K562 (cell line): Measurements from ENCODE around the gene PTTG1IP. TPM values are rescaled to one million over a fixed set of nuclear protein-coding genes. Genes with fewer than 3 reads are reported as not detected.
A peak's percentile ranks its signal among the peaks of the same experiment; 100 is the strongest.

Experiments
- ATAC-seq: fragments of 200-7000 bp; cut with Tn5 transposase; 3 replicates; pipeline ENCODE4 v1.9.1; 2020; ENCODE audit warnings: moderate library complexity
- BruUV-seq: library from RNA; stranded (reverse); fragments of 400-500 nt; replicated peaks from 2 replicates; lab custom pipeline; 2021; lab: Mats Ljungman, UMichigan
- CTCF ChIA-PET: fragments of 300-600 bp; formaldehyde crosslinking; extraction: SDS; loops from one replicate; lab custom pipeline; 2021; ENCODE audit warnings: low intra/inter-chr PET ratio; lab: Yijun Ruan, JAX
- POLR2A ChIA-PET: fragments of 300-600, 350-650 bp; sonication (Branson Sonifier 250); formaldehyde crosslinking; extraction: SDS; loops from one replicate; lab custom pipeline; 2021; ENCODE audit warnings: antibody characterized with exemption, inconsistent platforms; lab: Yijun Ruan, JAX
- DNase-seq, 4 experiments: peaks; one replicate each; pipeline versions ENCODE4 v3.0.0 to v3.0.0-alpha.2; 2011 to 2018; ENCODE audit warnings: low spot score in 3 of 4, mixed read lengths in 3 of 4; ENCODE audit errors: extremely low read depth in 1 of 4
- FAIRE-seq: peaks from 2 replicates; lab custom pipeline; 2011; peaks lifted over from hg19 to GRCh38; lab: Jason Lieb, UNC
- H2AFZ ChIP-seq: 2 replicates; pipeline ENCODE4 v1.6.0; 2011; ENCODE audit warnings: low read depth, low read length, control low read depth, inconsistent platforms
- H3K27ac ChIP-seq: fragments of 200-600 bp; 3 replicates; pipeline ENCODE4 v1.8.0; 2011; ENCODE audit warnings: low read depth, mild to moderate bottlenecking, control low read depth, inconsistent platforms, low read length, moderate library complexity, mixed read lengths; ENCODE audit errors: extremely low read depth
- H3K27me3 ChIP-seq, 2 experiments: fragments of 300-600 bp in 1 of 2; 2 replicates in 1 of 2; 3 replicates in 1 of 2; pipeline versions ENCODE4 v1.6.0 to v1.8.0; 2011; ENCODE audit warnings: inconsistent platforms in 2 of 2, low read length in 2 of 2, mild to moderate bottlenecking in 1 of 2, mixed read lengths in 1 of 2, moderate library complexity in 1 of 2; ENCODE audit not compliant: control insufficient read depth in 2 of 2, insufficient read depth in 2 of 2
- H3K36me3 ChIP-seq: fragments of 300-600 bp; 3 replicates; pipeline ENCODE4 v1.8.0; 2011; ENCODE audit warnings: mild to moderate bottlenecking, low read length, inconsistent platforms; ENCODE audit not compliant: control insufficient read depth, insufficient read depth
- H3K4me1 ChIP-seq, 2 experiments: fragments of 200-600 bp in 1 of 2; replicated peaks in 1 of 2; 2 replicates in 1 of 2; 3 replicates in 1 of 2; pipeline versions ENCODE4 v1.5.1 to v1.8.0; 2011; ENCODE audit warnings: inconsistent platforms in 2 of 2, low read length in 2 of 2, mild to moderate bottlenecking in 1 of 2, mixed read lengths in 1 of 2, moderate library complexity in 1 of 2; ENCODE audit not compliant: control insufficient read depth in 2 of 2, insufficient read depth in 2 of 2
- H3K4me2 ChIP-seq: 2 replicates; pipeline ENCODE4 v1.6.1; 2011; ENCODE audit warnings: low read length, control low read depth, inconsistent platforms, mixed read lengths; ENCODE audit not compliant: insufficient read depth
- H3K4me3 ChIP-seq: fragments of 200-600 bp; sonication (generic), shearing (Covaris generic); 2 replicates; pipeline ENCODE4 v1.5.1; 2016; ENCODE audit warnings: control low read depth, inconsistent platforms
- H3K79me2 ChIP-seq: fragments of 200-600 bp; 3 replicates; pipeline ENCODE4 v1.8.0; 2011; ENCODE audit warnings: low read length, inconsistent platforms; ENCODE audit not compliant: control insufficient read depth, insufficient read depth
- H3K9ac ChIP-seq, 2 experiments: 2 replicates each; pipeline versions ENCODE4 v1.6.0 to v1.6.1; 2011; ENCODE audit warnings: low read depth in 2 of 2, low read length in 2 of 2, control low read depth in 1 of 2, inconsistent platforms in 1 of 2, mild to moderate bottlenecking in 1 of 2, mixed read lengths in 1 of 2; ENCODE audit not compliant: insufficient read depth in 1 of 2
- H3K9me1 ChIP-seq: one replicate; pipeline ENCODE4 v1.6.0; 2011; ENCODE audit warnings: inconsistent platforms, mild to moderate bottlenecking, low read length, moderate library complexity; ENCODE audit not compliant: control insufficient read depth, insufficient read depth
- H3K9me3 ChIP-seq: replicated peaks from 2 replicates; pipeline ENCODE4 v1.5.1; 2011; ENCODE audit warnings: low read depth, low read length, inconsistent platforms; ENCODE audit not compliant: control insufficient read depth, insufficient read depth
- H4K20me1 ChIP-seq: replicated peaks from 2 replicates; pipeline ENCODE4 v1.6.1; 2011; ENCODE audit warnings: low read length, inconsistent platforms, mixed read lengths; ENCODE audit not compliant: control insufficient read depth, insufficient read depth
- CC2D1A ChIP-seq: fragments of 450-650 bp; IDR thresholded peaks from 2 replicates; pipeline ENCODE4 v1.6.1; 2017; ENCODE audit warnings: mild to moderate bottlenecking
- CCNT2 ChIP-seq: IDR thresholded peaks from 2 replicates; pipeline ENCODE4 v1.6.1; 2011; ENCODE audit warnings: borderline replicate concordance, low read depth, mild to moderate bottlenecking, moderate library complexity, mixed read lengths, low read length; ENCODE audit not compliant: insufficient read length; ENCODE audit errors: extremely low read depth
- ETS2 ChIP-seq: IDR thresholded peaks from 2 replicates; pipeline ENCODE4 v1.6.1; 2016; ENCODE audit warnings: borderline replicate concordance, missing genetic modification characterization, mild to moderate bottlenecking, moderate library complexity, missing compliant biosample characterization; ENCODE audit not compliant: poor library complexity, severe bottlenecking
- HDAC1 ChIP-seq, 2 experiments: fragments of 450-650 bp; IDR thresholded peaks; 2 replicates each; pipeline ENCODE4 v1.6.1; 2016 to 2017; ENCODE audit warnings: inconsistent platforms in 1 of 2, mild to moderate bottlenecking in 1 of 2, moderate library complexity in 1 of 2
- NFIC ChIP-seq: fragments of 450-650 bp; IDR thresholded peaks from 2 replicates; pipeline ENCODE4 v1.6.1; 2017; ENCODE audit warnings: mild to moderate bottlenecking, inconsistent platforms
- SREBF2 ChIP-seq: sonication (generic); formaldehyde crosslinking; IDR thresholded peaks from 2 replicates; pipeline ENCODE4 v1.4.0; 2020; ENCODE audit warnings: mild to moderate bottlenecking, missing genetic modification reagents
- U2AF2 ChIP-seq: fragments of 200-400 bp; formaldehyde crosslinking; optimal IDR thresholded peaks from 2 replicates; pipeline ENCODE3; 2017; ENCODE audit warnings: low read depth, mild to moderate bottlenecking, low read length
- ZNF146 ChIP-seq: IDR thresholded peaks from one replicate; pipeline ENCODE4 v1.6.1; 2018; ENCODE audit warnings: missing compliant biosample characterization; ENCODE audit not compliant: unreplicated experiment
- ZNF274 ChIP-seq: IDR thresholded peaks from 2 replicates; pipeline ENCODE4 v1.6.1; 2011; ENCODE audit warnings: low read depth, mild to moderate bottlenecking, low read length, moderate library complexity, borderline replicate concordance
- ZNF707 ChIP-seq: fragments of 250-450 bp; sonication (Bioruptor Pico); conservative IDR thresholded peaks from 2 replicates; pipeline ENCODE4 v1.8.0; 2022; ENCODE audit warnings: inconsistent platforms, mild to moderate bottlenecking, moderate library complexity
- WGBS: fragments of 100-300 bp; shearing (Covaris generic); methylation state at CpG from one replicate; pipeline ENCODE4 v1.1.6; 2016; ENCODE audit warnings: low coverage, mixed read lengths; ENCODE audit not compliant: insufficient coverage; ENCODE audit errors: missing lambda C conversion rate; 5-methylcytosine and 5-hydroxymethylcytosine counted together
- in situ Hi-C: fragments of 300-500 bp; cut with MboI; formaldehyde crosslinking; loops from 4 replicates; pipeline ENCODE4 v1.15.0; 2018; ENCODE audit warnings: inconsistent platforms, mixed read lengths
- intact Hi-C: fragments of 100-400 bp; cut with micrococcal nuclease; formaldehyde crosslinking; loops from 2 replicates; pipeline ENCODE4 v1.14.2; 2022
- polyA plus RNA-seq, 8 experiments: library from polyadenylated mRNA; depleted of rRNA in 4 of 8; stranded (reverse) in 5 of 8; unstranded in 3 of 8; fragments of >200 nt; fragmentation: Nextera tagmentation in 2 of 8; fragmentation: Illumina TruSeq in 1 of 8; extraction: Ambion mirVana in 2 of 8; extraction: Trizol in 1 of 8; gene quantifications; 2 replicates each; pipeline versions ENCODE4 v1.2.1 to v1.2.3, GENCODE V29; 2011 to 2014; ENCODE audit warnings: inconsistent platforms in 1 of 8, missing spikeins in 1 of 8
- total RNA-seq, 7 experiments: library from RNA; depleted of rRNA in 6 of 7; stranded (reverse); fragments of >200 nt in 6 of 7; fragmentation: Illumina TruSeq in 2 of 7; extraction: Trizol in 2 of 7; gene quantifications; 2 replicates each; pipeline versions ENCODE4 v1.2.1 to v1.2.3, GENCODE V29; 2011 to 2021; ENCODE audit warnings: low replicate concordance in 1 of 7
- TF ChIP-seq, protein P1 (sequence below), 3 experiments: IDR thresholded peaks in 2 of 3; conservative IDR thresholded peaks in 1 of 3; 2 replicates each; pipeline ENCODE4 v1.5.1; 2011 to 2012; ENCODE audit warnings: low read length in 3 of 3, mild to moderate bottlenecking in 3 of 3, control low read depth in 2 of 3, improper control_type of control experiment in 1 of 3, inconsistent platforms in 1 of 3, low read depth in 1 of 3, mixed read lengths in 1 of 3, moderate library complexity in 1 of 3; ENCODE audit not compliant: insufficient read depth in 2 of 3
- TF ChIP-seq, protein P2 (sequence below): fragments of 450-650 bp; formaldehyde crosslinking; IDR thresholded peaks from 2 replicates; pipeline ENCODE4 v1.4.0; 2020; ENCODE audit warnings: mild to moderate bottlenecking, mixed read lengths
- TF ChIP-seq, protein P3 (sequence below): sonication (generic); formaldehyde crosslinking; IDR thresholded peaks from 2 replicates; pipeline ENCODE4 v1.8.0; 2022; ENCODE audit warnings: mild to moderate bottlenecking, low read depth, missing genetic modification reagents

PTTG1IP gene
- total and polyA plus RNA-seq, 9 of the 15 experiments (the other 6 are each of a cell fraction or from before 2014, with no cell fraction given): 5.0 to 99.3 (median 82.4) TPM

DNA sequence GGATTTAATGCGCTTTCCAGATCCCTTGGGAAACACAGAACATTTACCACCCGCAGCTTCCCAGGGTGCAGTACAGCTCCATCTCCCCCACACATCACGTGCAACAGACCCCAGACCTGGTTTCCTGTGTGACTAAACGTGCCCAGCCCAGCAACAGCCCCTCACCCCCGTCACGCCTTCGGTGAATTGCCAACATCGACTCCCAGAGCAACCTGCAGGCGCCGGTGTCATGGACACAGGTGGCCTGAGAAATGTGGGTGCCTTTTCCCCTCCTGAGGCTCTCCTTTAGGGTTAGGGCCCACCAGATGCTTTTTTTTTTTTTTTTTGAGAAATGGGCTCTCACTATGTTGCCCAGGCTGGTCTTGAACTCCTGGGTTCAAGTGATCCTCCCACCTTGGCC, 31.4 kb downstream of the PTTG1IP start (continued):
- TF ChIP-seq CCNT2 (no peak), ETS2 (tag) (no peak)
- TF ChIP-seq, protein P1, sequence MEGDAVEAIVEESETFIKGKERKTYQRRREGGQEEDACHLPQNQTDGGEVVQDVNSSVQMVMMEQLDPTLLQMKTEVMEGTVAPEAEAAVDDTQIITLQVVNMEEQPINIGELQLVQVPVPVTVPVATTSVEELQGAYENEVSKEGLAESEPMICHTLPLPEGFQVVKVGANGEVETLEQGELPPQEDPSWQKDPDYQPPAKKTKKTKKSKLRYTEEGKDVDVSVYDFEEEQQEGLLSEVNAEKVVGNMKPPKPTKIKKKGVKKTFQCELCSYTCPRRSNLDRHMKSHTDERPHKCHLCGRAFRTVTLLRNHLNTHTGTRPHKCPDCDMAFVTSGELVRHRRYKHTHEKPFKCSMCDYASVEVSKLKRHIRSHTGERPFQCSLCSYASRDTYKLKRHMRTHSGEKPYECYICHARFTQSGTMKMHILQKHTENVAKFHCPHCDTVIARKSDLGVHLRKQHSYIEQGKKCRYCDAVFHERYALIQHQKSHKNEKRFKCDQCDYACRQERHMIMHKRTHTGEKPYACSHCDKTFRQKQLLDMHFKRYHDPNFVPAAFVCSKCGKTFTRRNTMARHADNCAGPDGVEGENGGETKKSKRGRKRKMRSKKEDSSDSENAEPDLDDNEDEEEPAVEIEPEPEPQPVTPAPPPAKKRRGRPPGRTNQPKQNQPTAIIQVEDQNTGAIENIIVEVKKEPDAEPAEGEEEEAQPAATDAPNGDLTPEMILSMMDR (IDR thresholded peaks at IDR 0.05 in 2 of 3, conservative IDR thresholded peaks at IDR 0.05 in 1 of 3; ENCODE audit: insufficient read depth in 2 of 3, low read depth in 1 of 3, low read length in 3 of 3): no peak
- TF ChIP-seq, protein P2, sequence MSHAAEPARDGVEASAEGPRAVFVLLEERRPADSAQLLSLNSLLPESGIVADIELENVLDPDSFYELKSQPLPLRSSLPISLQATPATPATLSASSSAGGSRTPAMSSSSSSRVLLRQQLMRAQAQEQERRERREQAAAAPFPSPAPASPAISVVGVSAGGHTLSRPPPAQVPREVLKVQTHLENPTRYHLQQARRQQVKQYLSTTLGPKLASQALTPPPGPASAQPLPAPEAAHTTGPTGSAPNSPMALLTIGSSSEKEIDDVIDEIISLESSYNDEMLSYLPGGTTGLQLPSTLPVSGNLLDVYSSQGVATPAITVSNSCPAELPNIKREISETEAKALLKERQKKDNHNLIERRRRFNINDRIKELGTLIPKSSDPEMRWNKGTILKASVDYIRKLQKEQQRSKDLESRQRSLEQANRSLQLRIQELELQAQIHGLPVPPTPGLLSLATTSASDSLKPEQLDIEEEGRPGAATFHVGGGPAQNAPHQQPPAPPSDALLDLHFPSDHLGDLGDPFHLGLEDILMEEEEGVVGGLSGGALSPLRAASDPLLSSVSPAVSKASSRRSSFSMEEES (CRISPR knock-in tag): no peak
- TF ChIP-seq, all 486 proteins: peak for 0

DNA sequence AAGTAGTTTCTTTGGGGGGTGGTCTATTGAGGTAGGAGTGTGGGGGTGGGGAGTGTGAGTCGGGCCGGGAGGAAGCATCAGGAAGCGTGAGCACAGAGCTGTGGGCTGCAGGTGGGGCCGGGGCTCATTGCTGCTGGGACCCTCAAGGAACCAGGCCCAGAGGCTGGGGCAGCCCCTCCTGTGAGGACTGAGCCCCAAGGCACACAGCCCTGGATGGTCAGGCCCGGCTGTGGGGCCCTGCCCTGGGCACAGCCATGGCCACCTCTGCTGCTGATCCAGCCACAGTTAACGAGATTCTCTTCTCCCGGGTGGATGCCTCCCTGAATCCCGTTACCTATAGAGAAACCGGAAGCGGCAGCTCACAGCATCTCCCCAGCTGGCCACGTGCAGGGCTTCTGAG, 32.7 kb downstream of the PTTG1IP start:
- FAIRE-seq (no peak), DNase-seq (no peak), ATAC-seq (no peak)
- Histone ChIP-seq H3K36me3 (no peaks in the 10 kb centered on the region), H3K9ac (0 out of 4 replicates have a peak overlapping the region, but pooled peaks of 1 of the 2 experiments have one; percentile 17), H3K27ac (no peak overlapping the region), H3K4me2 (no peak overlapping the region), H3K4me1 (peaks cover 10 to 47% of the 10 kb centered on the region in 2 experiments), H2AFZ (no peak overlapping the region), H3K27me3 (peaks cover 14 to 36% of the 10 kb centered on the region in 2 experiments; a peak in 4 of 5 replicates), H3K9me3 (no peaks in the 10 kb centered on the region), H3K9me1 (no peaks in the 10 kb centered on the region), H4K20me1 (peaks cover 5% of the 10 kb centered on the region; the same call in 1 of the 2 replicates), H3K79me2 (no peaks in the 10 kb centered on the region), H3K4me3 (no peak overlapping the region)
- TF ChIP-seq U2AF2 (no peak), HDAC1 (IDR thresholded peaks at IDR 0.05) (no peak), CC2D1A (no peak), ZNF274 (no peak), ZNF146 (CRISPR knock-in tag) (no peak), NFIC (no peak), ZNF707 (CRISPR knock-in tag) (no peak), SREBF2 (CRISPR knock-in tag) (no peak)
- TF ChIP-seq, protein P3, sequence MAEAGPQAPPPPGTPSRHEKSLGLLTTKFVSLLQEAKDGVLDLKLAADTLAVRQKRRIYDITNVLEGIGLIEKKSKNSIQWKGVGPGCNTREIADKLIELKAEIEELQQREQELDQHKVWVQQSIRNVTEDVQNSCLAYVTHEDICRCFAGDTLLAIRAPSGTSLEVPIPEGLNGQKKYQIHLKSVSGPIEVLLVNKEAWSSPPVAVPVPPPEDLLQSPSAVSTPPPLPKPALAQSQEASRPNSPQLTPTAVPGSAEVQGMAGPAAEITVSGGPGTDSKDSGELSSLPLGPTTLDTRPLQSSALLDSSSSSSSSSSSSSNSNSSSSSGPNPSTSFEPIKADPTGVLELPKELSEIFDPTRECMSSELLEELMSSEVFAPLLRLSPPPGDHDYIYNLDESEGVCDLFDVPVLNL (CRISPR knock-in tag): no peak
- POLR2A ChIA-PET: interaction anchor here (0.6 to 1.1 kb wide), 4 partner anchors 14 to 29 kb away, joined by 3 to 4 read pairs (median 3); partner anchors contain the start of gene SUMO3
- in situ Hi-C loops (no loop called here), intact Hi-C loops (no loop called here)
- WGBS: 16% methylated on average over 10 of the region's 11 CpGs
- CTCF ChIA-PET: no interaction called here
- no TSS peak for BruUV-seq
